ENCODE results near the gene AMPD3. TPM values are rescaled to one million over a fixed set of nuclear protein-coding genes. Genes with fewer than 3 reads are reported as not detected.

Gene AMPD3
- total RNA-seq, 1 experiment from 2014 or later, result 5.9 TPM

DNA sequence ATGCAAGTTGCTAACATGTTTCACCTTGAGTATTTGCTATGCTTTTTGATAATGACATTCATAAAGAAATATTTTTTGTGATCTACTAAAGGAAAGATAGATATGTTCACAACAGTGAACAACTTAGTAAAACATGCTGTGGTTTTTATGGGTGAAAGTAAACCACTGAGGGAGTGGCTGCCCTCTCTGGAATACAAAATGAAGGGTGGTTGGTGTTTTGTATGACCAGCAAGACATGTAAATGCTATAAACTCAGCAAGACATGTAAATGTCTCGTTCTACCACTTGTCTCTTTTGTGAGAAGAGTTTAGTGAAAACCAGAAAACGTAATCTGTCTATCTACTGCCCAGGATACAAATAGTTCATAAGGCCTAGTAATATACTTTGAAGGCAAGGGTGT is 7.6 kb upstream of the AMPD3 start:
- no peak overlapping the region for H3K27ac ChIP-seq (ENCODE audit: insufficient read length, low read depth, low read length)
- H2BK120ac ChIP-seq (ENCODE audit: low read depth, low read length, poor library complexity, severe bottlenecking), result no peak overlapping the region
- no peak overlapping the region for H3K18ac ChIP-seq (ENCODE audit: insufficient read length, low read depth, low read length)
- peaks cover 32% of the 10 kb centered on the region for H3K27me3 Mint-ChIP-seq (ENCODE audit: low read depth)
- no peak overlapping the region for H3K14ac ChIP-seq (ENCODE audit: insufficient read depth, low read length)
- H3K4me1 Mint-ChIP-seq, result peaks cover 4 to 11% of the 10 kb centered on the region in 2 experiments
- no peak overlapping the region for H4K91ac ChIP-seq (ENCODE audit: insufficient read length, low read depth, low read length)
- no peaks in the 10 kb centered on the region; the same call in 1 of the 2 replicates for H3K27me3 ChIP-seq (ENCODE audit: insufficient read depth, low read length)
- no peaks in the 10 kb centered on the region for H4K20me1 ChIP-seq (ENCODE audit: control insufficient read depth, insufficient read depth, insufficient read length)
- H3K23me2 ChIP-seq (ENCODE audit: insufficient read length, low read depth, low read length, poor library complexity, severe bottlenecking), result peaks cover 5% of the 10 kb centered on the region
- no peaks in the 10 kb centered on the region for H3K79me1 ChIP-seq (ENCODE audit: insufficient read depth, low read depth, low read length, poor library complexity, severe bottlenecking)
- H3K9ac ChIP-seq (ENCODE audit: extremely low read depth, insufficient read length, low read length), result no peak overlapping the region
- no peak overlapping the region for H4K8ac ChIP-seq (replicated peaks; ENCODE audit: insufficient read length, low read depth, low read length)
- no peak overlapping the region for H3K56ac ChIP-seq (ENCODE audit: insufficient read length, low read depth, low read length)
- no peak overlapping the region for H2AFZ ChIP-seq (ENCODE audit: low read length)
- H2BK12ac ChIP-seq (ENCODE audit: insufficient read length, low read depth, low read length), result no peak overlapping the region
- H2AK5ac ChIP-seq (ENCODE audit: insufficient read length, low read length), result no peak overlapping the region
- H3K23ac ChIP-seq (ENCODE audit: insufficient read length, low read depth, low read length), result no peak overlapping the region
- no peaks in the 10 kb centered on the region; a peak in 1 of 7 replicates for H3K36me3 Mint-ChIP-seq (ENCODE audit: insufficient read depth in 1 of 3, low read depth in 3 of 3)
- H3K4me2 ChIP-seq (ENCODE audit: insufficient read depth, insufficient read length, low read length), result no peak overlapping the region
- no peaks in the 10 kb centered on the region for H3K9me3 ChIP-seq (ENCODE audit: control insufficient read depth, low read depth, low read length)
- no peak overlapping the region for H3T11ph ChIP-seq (ENCODE audit: low read length)
- no peak overlapping the region for H3K4ac ChIP-seq (ENCODE audit: low read depth, low read length)
- H2BK20ac ChIP-seq (ENCODE audit: low read depth, low read length, poor library complexity, severe bottlenecking), result no peak overlapping the region
- DNase-seq, result no peak
- no peak overlapping the region for H2BK5ac ChIP-seq (ENCODE audit: insufficient read length, low read length)
- H3K4me3 Mint-ChIP-seq, result no peak overlapping the region
- no peak overlapping the region for H2BK15ac ChIP-seq (ENCODE audit: low read depth, low read length)
- WGBS (ENCODE audit: extremely low coverage, insufficient read length, low lambda C conversion rate), result no CpG with 5 or more reads among the region's 2 CpGs
- H4K5ac ChIP-seq (ENCODE audit: insufficient read length, low read depth, low read length), result no peak overlapping the region
- no peaks in the 10 kb centered on the region for H3K9me3 Mint-ChIP-seq
- TF ChIP-seq CTCF (conservative IDR thresholded peaks at IDR 0.05), result no peak
- H3K4me1 ChIP-seq (ENCODE audit: insufficient read depth, low read length), result no peaks in the 10 kb centered on the region
- H3K79me2 ChIP-seq (ENCODE audit: insufficient read depth, low read length), result no peaks in the 10 kb centered on the region
- no peak overlapping the region for H3K27ac Mint-ChIP-seq
